GM19438 (cell line): Measurements from ENCODE around the gene PIP5K1C.

Experiments
- ATAC-seq: cut with Tn5 transposase; IDR thresholded peaks from one replicate; pipeline ENCODE4 v1.9.1; 2021; ENCODE audit warnings: low read depth; ENCODE audit not compliant: unreplicated experiment

The PIP5K1C gene

DNA sequence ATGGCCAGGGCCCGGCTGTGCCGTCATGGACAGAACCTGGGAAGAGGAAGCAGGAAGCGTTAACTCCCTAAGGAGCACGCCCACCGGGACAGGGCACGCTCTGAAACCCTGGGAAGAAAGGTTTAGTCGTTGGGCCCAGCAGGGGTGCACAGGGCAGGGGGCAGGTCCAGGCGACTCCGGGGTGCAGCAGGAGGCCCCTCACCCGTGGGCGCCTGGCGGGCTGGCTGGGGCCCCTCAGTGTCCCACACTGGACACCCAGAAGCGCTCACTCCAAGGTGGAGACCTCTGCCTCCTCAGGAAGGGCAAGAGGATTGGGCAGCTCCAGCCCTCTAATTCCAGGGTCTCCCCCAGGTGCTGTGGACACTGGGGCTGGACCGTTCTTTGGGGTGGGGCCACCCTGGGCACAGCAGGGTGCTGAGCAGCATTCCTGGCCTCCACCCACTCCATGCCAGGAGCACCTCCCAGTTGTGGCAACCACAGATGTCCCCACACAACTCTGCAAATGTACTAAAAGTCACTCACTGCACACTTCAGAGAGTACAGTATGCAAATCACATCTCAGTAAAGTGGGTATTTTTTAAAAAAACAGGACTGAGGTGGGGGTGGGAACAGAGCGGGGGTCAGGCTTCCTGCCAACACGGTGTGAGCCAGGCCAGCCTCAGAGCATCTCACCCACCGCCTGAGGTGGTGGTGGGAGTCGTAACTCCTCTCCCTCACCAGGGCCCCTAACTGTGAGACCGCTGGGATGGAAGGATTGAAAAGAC is 35.2 kb downstream of the PIP5K1C start:
- ATAC-seq, result peak; percentile 29

DNA sequence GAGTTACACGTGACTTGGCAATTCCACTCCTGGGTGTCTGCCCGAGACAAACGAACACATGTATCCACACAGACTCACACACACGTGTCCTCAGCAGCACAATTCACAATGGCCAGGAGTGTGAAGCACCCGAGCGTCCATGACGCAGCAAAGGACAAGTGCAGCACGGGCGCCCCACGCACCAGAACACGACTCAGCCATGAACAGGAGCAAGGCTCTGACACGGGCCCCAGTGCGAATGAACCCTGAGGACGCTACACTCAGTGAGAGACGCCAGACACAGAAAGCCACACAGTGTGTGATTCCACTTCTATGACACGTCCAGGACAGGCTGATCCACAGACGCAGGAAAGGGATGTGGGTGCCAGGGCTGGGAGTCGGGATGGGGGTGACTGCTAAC is 36.4 kb downstream of the PIP5K1C start:
- no peak for ATAC-seq

DNA sequence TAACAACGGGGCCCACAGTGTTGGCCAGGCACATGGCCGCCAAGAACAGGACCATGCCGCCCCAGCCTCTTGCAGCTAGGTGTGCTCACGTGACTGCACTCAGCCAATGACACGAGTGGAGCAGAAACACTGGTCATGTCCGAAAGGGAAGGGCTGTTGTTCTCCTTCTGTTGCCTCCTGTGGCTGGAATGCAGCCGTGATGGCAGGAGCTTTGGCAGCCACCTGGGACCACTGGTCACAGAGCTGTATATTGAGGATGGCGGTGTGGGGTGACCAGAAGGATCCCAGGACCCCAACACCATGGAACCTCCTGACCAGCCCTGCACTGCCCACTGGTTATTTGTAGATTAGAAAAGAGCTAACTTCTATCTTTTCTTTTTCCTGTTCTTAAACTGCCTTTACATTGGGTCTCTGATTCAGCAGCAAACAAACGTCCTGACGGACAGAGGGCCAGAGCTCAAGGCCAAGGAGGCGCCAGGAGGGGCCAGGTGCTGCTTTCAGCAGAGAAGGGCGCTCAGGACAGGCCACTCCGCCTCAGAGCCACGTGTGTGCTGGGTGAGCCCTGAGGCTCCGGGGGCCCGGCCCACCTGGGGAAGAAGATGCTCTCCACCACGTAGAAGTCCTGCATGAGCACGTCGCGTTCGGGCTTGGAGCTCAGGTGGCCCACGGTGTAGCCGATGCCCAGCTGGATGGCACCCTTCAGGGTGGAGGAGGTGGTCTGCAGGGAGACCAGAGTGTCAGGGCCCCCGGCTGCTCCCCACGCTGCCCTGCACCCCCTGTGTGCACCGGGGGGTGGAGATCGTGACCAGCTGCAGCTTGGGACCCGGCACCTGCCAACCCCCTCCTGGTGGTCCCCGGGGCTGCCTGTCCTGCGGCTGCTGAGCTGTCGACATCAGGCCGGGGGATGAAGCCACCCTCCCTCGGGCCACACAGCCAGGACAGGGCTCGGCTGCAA is 38.7 kb downstream of the PIP5K1C start:
- no peak for ATAC-seq

- ATAC-seq, result no peak
These were observed 39.6 kb downstream of the PIP5K1C start for GRCh38 chr19:3660493-3661219.

DNA sequence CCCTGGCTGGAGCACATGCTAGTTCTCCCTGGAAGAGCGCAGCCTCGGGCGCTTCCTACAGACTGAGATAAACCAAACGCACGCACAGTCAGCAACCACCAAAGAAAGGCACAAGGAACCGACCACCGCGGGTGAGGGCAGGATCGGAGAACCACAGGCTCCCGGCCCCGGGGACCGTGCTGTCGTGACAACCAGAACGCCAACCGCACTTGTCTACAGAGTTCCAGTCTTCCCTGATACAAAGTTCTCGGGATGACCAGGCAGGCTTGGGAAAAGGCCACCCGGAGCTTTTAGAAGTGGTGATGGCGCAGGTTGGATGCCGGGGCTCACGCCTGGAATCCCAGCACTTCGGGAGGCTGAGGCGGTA is 40.5 kb downstream of the PIP5K1C start:
- no peak for ATAC-seq

DNA sequence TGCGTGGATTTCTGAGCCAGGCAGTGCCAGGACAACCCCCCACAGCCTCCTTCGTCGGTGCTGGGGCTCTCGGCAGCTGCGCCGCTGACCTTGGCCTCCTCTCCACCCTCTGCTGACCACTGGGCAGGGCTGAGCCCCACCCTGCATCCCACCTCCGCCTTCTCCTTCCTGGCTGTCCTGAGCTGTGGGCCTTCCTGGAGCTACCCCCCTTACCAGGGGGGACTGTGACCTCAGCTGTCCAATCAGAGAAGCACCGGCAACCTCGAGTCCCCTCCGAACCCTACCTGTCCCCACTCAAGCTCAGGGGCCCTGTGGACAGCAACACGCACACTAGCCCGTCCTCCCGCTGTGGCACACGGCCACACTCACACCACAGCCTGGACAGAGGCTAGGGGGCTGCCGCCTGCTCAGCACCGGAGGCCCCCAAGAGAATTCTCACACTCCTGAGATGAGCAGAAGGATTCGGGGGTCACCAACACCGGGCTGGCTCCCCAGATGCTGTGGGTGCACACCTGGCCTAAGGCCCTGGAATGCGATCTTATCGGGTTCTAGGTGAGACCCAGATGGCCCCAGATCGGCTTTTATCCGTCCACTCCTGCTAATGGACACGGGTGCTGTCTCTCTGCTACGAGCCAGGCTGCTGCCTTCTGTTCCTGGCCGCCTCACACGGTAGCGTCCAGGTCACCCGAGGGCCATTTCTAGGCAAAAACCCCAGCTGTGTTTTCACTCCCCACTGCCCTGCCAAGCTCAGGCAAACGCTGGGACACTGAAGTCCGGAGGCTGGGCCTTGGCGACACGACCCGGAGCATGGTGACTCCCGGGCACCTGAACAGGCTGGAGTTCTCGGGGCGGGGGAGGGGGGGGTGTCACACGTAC is 41.2 kb downstream of the PIP5K1C start:
- no peak for ATAC-seq

GRCh38 chr19:3658004-3658869 is 42.0 kb downstream of the PIP5K1C start:
- ATAC-seq, result no peak

DNA sequence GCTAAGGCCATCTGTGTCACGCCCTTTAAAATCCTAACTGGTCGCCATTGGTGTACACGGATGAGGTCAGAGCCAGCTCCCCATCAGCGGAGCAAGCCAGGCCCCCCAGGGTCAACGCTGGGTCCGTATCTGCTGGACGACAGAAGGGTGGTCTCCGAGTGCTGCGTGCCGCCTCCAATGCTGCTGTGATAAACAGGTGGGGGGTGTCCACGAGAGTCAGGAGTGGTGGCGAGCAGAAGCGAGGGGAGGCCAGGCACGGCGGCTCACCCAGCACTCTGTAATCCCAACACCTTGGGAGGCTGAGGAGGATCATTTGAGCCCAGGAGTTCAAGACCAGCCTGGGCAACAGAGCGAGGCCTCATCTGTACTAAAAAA is 42.9 kb downstream of the PIP5K1C start:
- no peak for ATAC-seq

DNA sequence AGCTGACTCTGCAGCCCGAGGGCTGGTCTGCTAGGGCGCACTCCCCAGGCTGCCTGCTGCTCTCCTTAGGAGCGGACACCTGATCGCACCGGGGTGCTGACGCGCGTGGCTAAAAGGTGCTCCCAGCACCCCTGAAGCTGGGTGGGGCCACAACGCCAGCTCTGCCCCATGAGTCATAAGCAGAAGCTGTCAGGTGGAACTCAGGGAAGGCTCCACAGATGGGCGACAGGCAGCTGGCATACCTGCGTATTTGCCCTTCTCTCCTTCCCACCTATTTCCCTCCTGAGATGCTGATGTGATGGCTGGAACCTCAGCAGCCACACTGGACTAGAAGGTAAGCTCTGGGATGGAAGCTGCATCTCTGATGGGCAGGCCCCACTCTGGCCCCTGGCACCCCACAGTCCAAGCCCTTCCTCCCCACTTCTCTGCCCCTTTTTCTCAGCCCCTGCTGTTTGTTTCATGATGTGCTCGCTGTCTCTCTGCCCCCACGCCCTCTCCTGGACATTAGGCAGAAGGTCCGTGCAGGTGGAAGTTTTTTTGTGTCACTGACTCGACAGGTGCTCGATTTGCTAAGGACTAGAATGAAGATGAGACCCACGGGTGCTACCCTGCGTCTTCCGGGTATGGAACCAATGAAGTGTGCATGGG is 43.4 kb downstream of the PIP5K1C start:
- no peak for ATAC-seq

GRCh38 chr19:3656073-3656746 is 44.1 kb downstream of the PIP5K1C start:
- ATAC-seq, result no peak

DNA sequence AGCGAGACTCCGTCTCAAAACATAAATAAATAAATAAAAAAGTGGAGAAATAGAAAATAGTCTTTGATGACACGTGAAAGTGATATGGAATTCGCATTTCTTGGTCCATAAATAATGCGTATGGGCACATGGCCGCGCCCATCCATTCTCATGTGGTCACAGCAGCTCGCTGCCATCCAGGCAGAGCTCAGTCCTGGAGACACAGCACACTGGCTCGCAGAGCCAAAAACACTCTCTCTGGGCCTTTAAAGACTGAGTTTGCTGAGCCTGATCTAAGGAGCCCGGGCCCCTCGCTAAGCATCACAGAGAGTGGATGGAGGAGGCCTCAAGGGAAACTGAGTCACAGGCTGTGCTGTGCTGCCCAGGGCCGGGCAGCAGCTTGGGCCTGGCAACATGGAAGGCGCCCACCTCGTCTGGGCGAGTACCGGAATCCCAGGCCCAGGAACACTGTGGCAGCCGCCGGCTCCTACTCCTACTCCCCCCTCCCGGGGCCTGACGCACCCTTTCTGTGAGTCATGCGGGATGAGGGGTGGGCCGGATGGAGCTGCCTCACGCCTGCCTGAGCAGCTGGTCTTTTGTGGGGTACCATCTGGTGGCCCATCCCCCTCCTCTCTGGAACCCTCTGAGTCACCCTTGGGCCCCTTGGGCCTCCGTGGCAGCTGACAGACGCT is 44.7 kb downstream of the PIP5K1C start:
- ATAC-seq, result no peak

DNA sequence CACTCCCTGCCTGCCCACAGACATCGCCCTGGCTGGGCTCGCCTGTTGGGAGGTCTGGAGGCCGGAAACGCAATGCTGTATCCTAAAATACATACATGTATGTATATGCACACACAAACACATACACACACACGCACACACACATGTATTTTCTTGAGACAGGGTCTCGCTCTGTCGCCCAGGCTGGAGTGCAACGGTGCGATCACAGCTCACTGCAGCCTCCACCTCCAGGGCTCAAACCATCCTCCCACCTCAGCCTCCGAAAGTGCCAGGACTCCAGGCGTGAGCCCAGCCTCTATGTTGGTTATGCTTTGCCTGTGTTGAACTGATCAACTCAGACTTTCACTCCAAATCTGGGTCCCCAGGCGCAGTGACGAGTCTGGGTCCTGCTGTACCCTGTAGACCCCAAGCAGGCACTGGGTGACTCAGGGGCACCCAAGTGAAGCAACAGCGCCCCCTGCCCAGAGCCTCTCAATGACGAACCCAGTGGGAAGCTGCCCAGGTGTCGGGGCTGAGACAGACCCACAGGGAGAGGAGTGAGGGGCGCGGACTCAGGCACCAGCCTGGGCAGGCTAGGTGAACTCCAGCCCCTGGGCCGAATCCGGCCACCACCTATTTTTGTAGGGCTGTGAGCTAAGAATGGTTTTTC is 46.3 kb downstream of the PIP5K1C start:
- no peak for ATAC-seq

GRCh38 chr19:3653081-3653795 is 47.0 kb downstream of the PIP5K1C start:
- ATAC-seq, result no peak

- ATAC-seq, result no peak
These were observed 47.8 kb downstream of the PIP5K1C start for GRCh38 chr19:3652422-3652821.

DNA sequence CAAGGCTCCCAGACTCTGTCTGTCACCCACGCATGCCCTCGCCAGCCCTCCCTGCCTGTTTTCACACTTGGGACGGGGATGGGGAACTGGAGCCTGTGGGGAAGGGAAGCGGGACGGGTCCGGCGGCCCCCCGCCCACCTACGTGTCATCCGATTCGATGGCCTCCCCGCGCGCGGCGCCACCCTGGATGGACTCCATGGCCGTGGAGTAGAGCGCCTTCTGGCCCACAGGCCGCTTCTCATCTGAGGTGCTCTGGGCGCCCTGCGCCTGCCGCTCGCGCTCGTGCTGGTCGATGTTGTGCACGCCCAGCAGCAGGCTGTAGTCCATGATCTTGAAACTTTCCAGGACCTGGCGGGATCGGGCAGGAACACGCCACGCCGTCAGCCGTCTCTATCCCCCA is 48.6 kb downstream of the PIP5K1C start:
- ATAC-seq, result no peak

DNA sequence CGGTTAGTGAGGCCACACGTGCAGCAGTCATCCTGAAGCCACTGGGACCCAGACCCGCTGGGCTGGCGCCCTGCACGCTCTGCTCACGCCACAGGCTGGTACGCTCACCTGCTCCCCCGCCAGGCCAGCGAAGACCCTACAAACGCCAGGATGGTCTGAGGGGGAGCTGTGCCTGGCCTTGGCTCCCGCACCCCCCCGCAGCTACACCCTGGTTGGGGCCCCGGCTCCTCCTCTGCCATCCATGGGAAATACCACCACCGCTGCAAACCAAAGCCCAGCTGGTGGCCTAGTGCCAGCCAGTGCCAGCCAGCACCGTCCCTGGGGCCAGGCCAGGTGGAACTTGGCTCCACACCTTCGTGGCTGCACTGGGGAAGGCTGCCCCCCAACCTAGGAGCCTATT is 50.4 kb downstream of the PIP5K1C start:
- ATAC-seq, result no peak
